Cardiac muscle cell (in vitro differentiated cells and primary cell): ENCODE data around the gene GUK1. TPM values are rescaled to one million over a fixed set of nuclear protein-coding genes. Genes with fewer than 3 reads are reported as not detected.

Source experiments
- DNase-seq, 2 donors: peaks; one replicate each; pipeline versions ENCODE4 v3.0.0 to v3.0.0-alpha.2; 2010 to 2017; ENCODE audit warnings: low read depth in 1 of 2, low spot score in 1 of 2
- H3K27ac ChIP-seq: fragments of 200-600 bp; sonication (generic); 2 replicates; pipeline ENCODE4 v1.5.1; 2016
- H3K27me3 ChIP-seq: fragments of 200-600 bp; sonication (generic); 2 replicates; pipeline ENCODE4 v1.6.0; 2016; ENCODE audit warnings: control low read depth
- H3K36me3 ChIP-seq: fragments of 200-600 bp; sonication (generic); 2 replicates; pipeline ENCODE4 v1.5.1; 2016; ENCODE audit warnings: control low read depth
- H3K4me1 ChIP-seq: fragments of 200-600 bp; sonication (generic); 2 replicates; pipeline ENCODE4 v1.8.1; 2017; ENCODE audit warnings: low read depth, mild to moderate bottlenecking, mixed run types
- H3K4me3 ChIP-seq: fragments of 200-600 bp; sonication (generic); 2 replicates; pipeline ENCODE4 v1.5.1; 2016; ENCODE audit warnings: mild to moderate bottlenecking
- H3K9me3 ChIP-seq: fragments of 200-600 bp; sonication (generic); 2 replicates; pipeline ENCODE4 v1.5.1; 2017; ENCODE audit warnings: low read depth, mild to moderate bottlenecking, control low read depth
- CTCF ChIP-seq: IDR thresholded peaks from 2 replicates; pipeline ENCODE4 v1.5.1; 2012; ENCODE audit warnings: low read depth, mild to moderate bottlenecking, low read length
- polyA plus RNA-seq: library from polyadenylated mRNA; unstranded; fragments of >200 nt; fragmentation: Nextera tagmentation; extraction: Ambion mirVana; gene quantifications from 2 replicates; pipeline ENCODE4 v1.2.1, GENCODE V29; 2016
- total RNA-seq: library from RNA; depleted of rRNA; stranded (reverse); fragments of >200 nt; gene quantifications from 2 replicates; pipeline ENCODE4 v1.2.3, GENCODE V29; 2016

Gene GUK1
- total and polyA plus RNA-seq, 2 experiments from 2014 or later: 354 to 450 TPM

- H3K27ac ChIP-seq: no peak overlapping the region
Observed at GRCh38 chr1:228197555-228198147, 57.6 kb downstream of the GUK1 start.

More at GRCh38 chr1:228197555-228198147, 57.6 kb downstream of the GUK1 start:
- H3K27me3 ChIP-seq: no peaks in the 10 kb centered on the region
- H3K4me3 ChIP-seq: no peak overlapping the region
- no peaks in the 10 kb centered on the region for H3K9me3 ChIP-seq
- TF ChIP-seq CTCF: no peak
- no peak for DNase-seq
- H3K36me3 ChIP-seq: no peaks in the 10 kb centered on the region
- H3K4me1 ChIP-seq: no peaks in the 10 kb centered on the region

Other genes starting within 250 kb of the GUK1 start
- gene WNT9A, start 192.3 kb upstream of the GUK1 start, total RNA-seq: 1.4 and 1.9 TPM in 2 replicates
- 0.14 TPM in 1 of 2 replicates, not detected in the other for gene WNT9A, start 192.3 kb upstream of the GUK1 start, polyA plus RNA-seq
- not detected in 2 replicates for gene WNT3A, start 133.3 kb upstream of the GUK1 start, total RNA-seq
- 0.12 TPM in 1 of 2 replicates, not detected in the other for gene WNT3A, start 133.3 kb upstream of the GUK1 start, polyA plus RNA-seq
- 421 and 499 TPM in 2 replicates for gene ARF1, start 57.6 kb upstream of the GUK1 start, total RNA-seq
- 662 and 732 TPM in 2 replicates for gene ARF1, start 57.6 kb upstream of the GUK1 start, polyA plus RNA-seq
- gene C1orf35, start 37.0 kb upstream of the GUK1 start, total RNA-seq: 27.7 and 43.7 TPM in 2 replicates
- gene C1orf35, start 37.0 kb upstream of the GUK1 start, polyA plus RNA-seq: 36.2 and 37.2 TPM in 2 replicates
- gene MRPL55, start 31.0 kb upstream of the GUK1 start, total RNA-seq: 106 and 139 TPM in 2 replicates
- 144 and 193 TPM in 2 replicates for gene MRPL55, start 31.0 kb upstream of the GUK1 start, polyA plus RNA-seq
- 0.51 and 0.88 TPM in 2 replicates for gene GJC2, start 9.7 kb downstream of the GUK1 start, total RNA-seq
- gene GJC2, start 9.7 kb downstream of the GUK1 start, polyA plus RNA-seq: 0.10 and 0.13 TPM in 2 replicates
- 4.8 and 5.1 TPM in 2 replicates for gene IBA57, start 25.5 kb downstream of the GUK1 start, total RNA-seq
- gene IBA57, start 25.5 kb downstream of the GUK1 start, polyA plus RNA-seq: 6.4 and 8.3 TPM in 2 replicates
- 191 and 390 TPM in 2 replicates for gene OBSCN, start 67.8 kb downstream of the GUK1 start, total RNA-seq
- 87.1 and 121 TPM in 2 replicates for gene OBSCN, start 67.8 kb downstream of the GUK1 start, polyA plus RNA-seq